ENCODE data around the gene RNF44.
A peak's percentile ranks its signal among the peaks of the same experiment; 100 is the strongest.

Gene RNF44

DNA sequence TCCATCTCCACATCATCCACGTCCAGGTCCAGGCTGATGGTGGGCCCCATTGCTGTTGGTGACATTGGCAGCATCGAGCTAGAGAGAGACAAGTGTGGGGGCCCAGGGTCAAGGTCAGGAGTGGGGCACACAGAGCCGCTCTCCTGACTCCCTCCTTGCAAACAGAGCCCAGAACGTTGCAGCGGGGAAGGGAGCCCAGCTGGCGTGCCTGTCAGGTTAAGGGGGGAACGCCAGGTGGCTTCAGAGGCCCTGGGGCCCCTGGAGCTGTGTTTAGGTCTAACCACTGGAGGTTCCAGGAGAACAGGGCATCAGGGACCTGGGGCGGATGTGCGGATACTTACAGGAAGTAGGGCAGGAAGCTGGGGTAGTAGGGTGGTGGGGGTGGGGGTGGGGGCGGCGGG, 7.5 kb downstream of the RNF44 start:
- no peak overlapping the region for H3K27ac Mint-ChIP-seq
- TF ChIP-seq, protein P1, sequence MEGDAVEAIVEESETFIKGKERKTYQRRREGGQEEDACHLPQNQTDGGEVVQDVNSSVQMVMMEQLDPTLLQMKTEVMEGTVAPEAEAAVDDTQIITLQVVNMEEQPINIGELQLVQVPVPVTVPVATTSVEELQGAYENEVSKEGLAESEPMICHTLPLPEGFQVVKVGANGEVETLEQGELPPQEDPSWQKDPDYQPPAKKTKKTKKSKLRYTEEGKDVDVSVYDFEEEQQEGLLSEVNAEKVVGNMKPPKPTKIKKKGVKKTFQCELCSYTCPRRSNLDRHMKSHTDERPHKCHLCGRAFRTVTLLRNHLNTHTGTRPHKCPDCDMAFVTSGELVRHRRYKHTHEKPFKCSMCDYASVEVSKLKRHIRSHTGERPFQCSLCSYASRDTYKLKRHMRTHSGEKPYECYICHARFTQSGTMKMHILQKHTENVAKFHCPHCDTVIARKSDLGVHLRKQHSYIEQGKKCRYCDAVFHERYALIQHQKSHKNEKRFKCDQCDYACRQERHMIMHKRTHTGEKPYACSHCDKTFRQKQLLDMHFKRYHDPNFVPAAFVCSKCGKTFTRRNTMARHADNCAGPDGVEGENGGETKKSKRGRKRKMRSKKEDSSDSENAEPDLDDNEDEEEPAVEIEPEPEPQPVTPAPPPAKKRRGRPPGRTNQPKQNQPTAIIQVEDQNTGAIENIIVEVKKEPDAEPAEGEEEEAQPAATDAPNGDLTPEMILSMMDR (IDR thresholded peaks at IDR 0.05): no peak
- no peaks in the 10 kb centered on the region for H3K27me3 Mint-ChIP-seq (ENCODE audit: low read depth, poor library complexity)
- no peak overlapping the region for H3K4me3 Mint-ChIP-seq
- no peaks in the 10 kb centered on the region for H3K9me3 Mint-ChIP-seq
- no peak for DNase-seq
- H3K4me1 Mint-ChIP-seq: peaks cover 17% of the 10 kb centered on the region
- H3K36me3 Mint-ChIP-seq (ENCODE audit: low read depth): peaks cover 20% of the 10 kb centered on the region

DNA sequence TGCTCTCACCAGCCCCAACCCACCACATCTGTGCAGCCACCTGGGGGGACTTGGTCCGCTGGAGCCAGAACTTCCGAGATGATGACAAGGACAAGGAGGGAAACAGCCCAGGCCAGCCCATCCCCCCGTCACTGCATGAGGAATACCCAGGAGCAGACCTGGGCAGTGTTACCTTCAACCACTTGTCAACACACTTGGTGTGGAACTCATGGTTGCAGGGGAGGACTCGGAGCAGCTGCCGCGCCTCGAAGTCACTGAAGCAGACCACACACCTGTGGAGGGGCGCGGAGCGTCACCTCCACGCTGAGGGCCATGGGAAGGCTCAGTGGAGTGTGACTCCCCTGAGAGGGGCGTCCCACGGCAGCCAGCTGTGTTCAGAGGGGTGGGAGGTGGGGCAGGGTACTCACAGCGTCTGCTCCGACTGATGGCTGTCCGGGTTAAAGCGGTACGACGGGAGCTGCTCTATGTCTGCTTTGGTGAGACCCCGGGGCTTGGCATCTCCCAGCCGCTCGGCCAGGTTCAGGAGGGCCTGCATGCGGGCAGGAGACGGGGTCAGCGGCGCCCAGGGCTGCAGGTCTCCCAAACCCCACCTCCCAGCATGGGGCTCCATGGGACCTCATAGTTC, 8.0 kb downstream of the RNF44 start:
- peaks cover 20% of the 10 kb centered on the region for H3K36me3 Mint-ChIP-seq (ENCODE audit: low read depth)
- DNase-seq: no peak
- no peaks in the 10 kb centered on the region for H3K9me3 Mint-ChIP-seq
- TF ChIP-seq, protein P1 (IDR thresholded peaks at IDR 0.05): no peak
- no peaks in the 10 kb centered on the region for H3K27me3 Mint-ChIP-seq (ENCODE audit: low read depth, poor library complexity)
- H3K4me3 Mint-ChIP-seq: no peak overlapping the region
- peaks cover 12% of the 10 kb centered on the region for H3K4me1 Mint-ChIP-seq
- H3K27ac Mint-ChIP-seq: no peak overlapping the region

DNA sequence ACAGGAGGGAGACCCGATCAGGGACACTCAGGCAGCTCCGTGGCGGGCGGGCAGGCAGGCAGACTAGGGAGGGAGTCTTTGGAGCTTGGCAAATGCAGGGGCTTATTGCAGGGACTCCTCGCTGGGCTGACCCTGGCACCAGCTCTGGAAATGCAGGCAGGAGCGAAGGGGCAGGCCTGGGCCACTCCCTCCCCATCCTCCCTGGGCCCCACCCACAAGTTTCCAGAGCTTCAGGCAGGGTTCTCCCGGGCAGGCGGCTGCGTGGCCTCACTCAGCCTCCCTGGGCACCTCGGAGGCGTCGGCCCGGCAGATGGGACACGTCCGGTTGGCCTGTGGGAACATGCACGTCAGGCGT, 8.5 kb downstream of the RNF44 start:
- no peaks in the 10 kb centered on the region for H3K27me3 Mint-ChIP-seq (ENCODE audit: low read depth, poor library complexity)
- TF ChIP-seq, protein P1 (IDR thresholded peaks at IDR 0.05): no peak
- H3K9me3 Mint-ChIP-seq: no peaks in the 10 kb centered on the region
- peaks cover 20% of the 10 kb centered on the region for H3K36me3 Mint-ChIP-seq (ENCODE audit: low read depth)
- no peak overlapping the region for H3K4me3 Mint-ChIP-seq
- H3K4me1 Mint-ChIP-seq: peaks cover 7% of the 10 kb centered on the region
- H3K27ac Mint-ChIP-seq: no peak overlapping the region
- no peak for DNase-seq

DNA sequence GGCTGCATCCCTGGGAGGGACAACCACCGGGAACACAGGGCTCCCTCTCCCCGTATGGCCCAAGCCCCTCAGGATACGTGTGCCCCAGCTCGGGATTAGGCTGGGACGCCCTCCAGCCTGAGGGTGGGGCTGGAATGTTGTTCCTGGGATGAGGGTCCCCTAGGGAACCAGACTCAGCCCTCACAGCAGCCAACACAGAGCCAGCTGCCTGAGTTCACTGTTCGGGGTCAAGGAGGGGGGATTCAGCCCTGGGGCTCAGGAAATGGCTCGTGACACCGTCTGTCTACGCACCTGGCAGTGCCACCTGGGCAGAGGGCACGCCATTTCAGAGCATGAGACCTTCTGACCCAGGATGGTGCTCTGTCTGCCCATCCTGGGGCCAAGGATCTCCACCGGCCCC, 8.9 kb downstream of the RNF44 start:
- peaks cover 3% of the 10 kb centered on the region for H3K4me1 Mint-ChIP-seq
- H3K27ac Mint-ChIP-seq: peak overlapping the region; percentile 32
- no peak for DNase-seq
- H3K36me3 Mint-ChIP-seq (ENCODE audit: low read depth): peaks cover 20% of the 10 kb centered on the region
- no peaks in the 10 kb centered on the region for H3K9me3 Mint-ChIP-seq
- TF ChIP-seq, protein P1 (IDR thresholded peaks at IDR 0.05): no peak
- H3K27me3 Mint-ChIP-seq (ENCODE audit: low read depth, poor library complexity): peaks cover 3% of the 10 kb centered on the region
- no peak overlapping the region for H3K4me3 Mint-ChIP-seq

DNA sequence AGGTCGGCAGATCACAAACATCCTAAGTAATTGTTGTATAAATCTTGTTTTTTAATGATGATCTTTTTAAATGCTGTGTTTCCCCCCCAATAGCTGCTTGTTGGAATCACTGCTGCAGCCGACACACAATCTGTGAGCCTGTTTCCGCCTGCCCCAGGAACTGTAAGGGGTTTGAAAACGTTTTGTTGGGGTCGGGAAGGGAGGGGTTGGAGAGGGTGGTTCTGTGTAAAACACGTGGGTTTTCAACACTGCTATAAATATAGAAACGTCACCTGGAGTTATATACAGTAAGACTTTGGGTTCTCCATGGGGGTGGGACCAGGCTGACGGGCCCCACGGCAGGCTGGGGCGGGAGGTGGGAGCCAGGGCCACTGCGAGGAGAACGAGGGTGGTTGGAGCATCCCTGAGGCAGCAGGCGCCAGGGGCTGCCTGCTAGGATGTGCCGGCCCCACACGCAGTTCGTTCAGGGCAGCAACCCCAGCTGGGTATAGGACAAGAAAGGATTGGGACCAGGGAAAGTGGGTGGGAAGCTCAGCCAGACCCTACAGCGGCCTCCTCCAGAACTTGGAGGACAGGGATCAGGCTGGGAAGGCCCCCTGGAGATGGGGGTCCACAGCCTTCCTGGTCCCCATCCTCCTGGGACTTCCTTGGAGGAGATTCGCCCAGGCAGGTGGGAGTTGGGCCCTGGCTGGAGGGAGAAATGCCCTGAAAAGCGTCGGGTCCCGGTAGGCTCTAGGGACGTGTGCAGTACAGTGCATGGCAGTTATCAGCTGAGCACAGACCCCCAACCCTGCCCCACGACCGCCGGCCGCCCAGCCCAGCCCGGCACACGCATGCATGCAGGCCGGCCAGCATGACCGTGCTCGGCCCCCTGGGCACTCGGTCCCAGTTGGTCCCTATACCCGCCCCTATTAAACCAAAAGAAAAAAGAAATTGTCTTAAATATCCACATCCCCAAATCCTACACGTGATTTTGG, 9.7 kb downstream of the RNF44 start:
- Mint-ChIP-seq H3K36me3 (ENCODE audit: low read depth) (peaks cover 20% of the 10 kb centered on the region), H3K27ac (no peak overlapping the region), H3K4me1 (no peaks in the 10 kb centered on the region), H3K9me3 (no peaks in the 10 kb centered on the region), H3K27me3 (ENCODE audit: low read depth, poor library complexity) (peaks cover 4% of the 10 kb centered on the region), H3K4me3 (no peak overlapping the region)
- TF ChIP-seq, protein P1 (IDR thresholded peaks at IDR 0.05): no peak
- DNase-seq: no peak
